Thoracic aorta (tissue), 2 donors: ENCODE data around the gene SLFN11. TPM values are rescaled to one million over a fixed set of nuclear protein-coding genes. Genes with fewer than 3 reads are reported as not detected.

Source experiments
- ATAC-seq: fragments of 150-250 bp; one replicate; pipeline ENCODE4 v1.8.0; 2017; ENCODE audit warnings: low read depth; ENCODE audit not compliant: insufficient number of reproducible peaks, low FRiP score
- DNase-seq: peaks from one replicate; pipeline ENCODE4 v3.0.0-alpha.2; 2020; ENCODE audit warnings: low spot score
- H3K27ac ChIP-seq, 2 donors: fragments of 200-600 bp; sonication (generic); 1 replicate in 1 of 2; 2 replicates in 1 of 2; pipeline ENCODE4 v1.5.1; 2016; ENCODE audit warnings: mild to moderate bottlenecking in 2 of 2, moderate library complexity in 2 of 2
- H3K27me3 ChIP-seq: fragments of 200-600 bp; sonication (generic); replicated peaks from 2 replicates; pipeline ENCODE4 v1.6.0; 2016; ENCODE audit warnings: mild to moderate bottlenecking; ENCODE audit not compliant: insufficient read depth
- H3K36me3 ChIP-seq: fragments of 200-600 bp; sonication (generic); one replicate; pipeline ENCODE4 v1.5.1; 2016
- H3K4me1 ChIP-seq, 2 donors: fragments of 200-600 bp; sonication (generic); 1 replicate in 1 of 2; 2 replicates in 1 of 2; pipeline versions ENCODE4 v1.5.1 to v1.6.0; 2016; ENCODE audit warnings: low read depth in 2 of 2, mild to moderate bottlenecking in 1 of 2; ENCODE audit not compliant: control insufficient read depth in 1 of 2
- H3K4me3 ChIP-seq: fragments of 200-600 bp; sonication (generic); 2 replicates; pipeline ENCODE4 v1.5.1; 2016; ENCODE audit warnings: mild to moderate bottlenecking
- H3K9me3 ChIP-seq: fragments of 200-600 bp; sonication (generic); 2 replicates; pipeline ENCODE4 v1.5.1; 2016
- total RNA-seq, 2 donors: library from RNA; depleted of rRNA; stranded (reverse); fragments of >200 nt; gene quantifications; one replicate each; pipeline versions ENCODE4 v1.1.0 to v1.2.3, GENCODE V29; 2016
- TF ChIP-seq, protein P1 (sequence below): fragments of 200-600 bp; sonication (generic); IDR thresholded peaks from one replicate; pipeline ENCODE4 v1.5.1; 2019; ENCODE audit warnings: antibody characterized with exemption

SLFN11 gene
- total RNA-seq, 2 donors from 2014 or later: 53.5 to 87.1 TPM

- H3K4me3 ChIP-seq: no peak overlapping the region
- peaks cover 13% of the 10 kb centered on the region for H3K36me3 ChIP-seq
- H3K9me3 ChIP-seq: no peaks in the 10 kb centered on the region
- TF ChIP-seq, protein P1, sequence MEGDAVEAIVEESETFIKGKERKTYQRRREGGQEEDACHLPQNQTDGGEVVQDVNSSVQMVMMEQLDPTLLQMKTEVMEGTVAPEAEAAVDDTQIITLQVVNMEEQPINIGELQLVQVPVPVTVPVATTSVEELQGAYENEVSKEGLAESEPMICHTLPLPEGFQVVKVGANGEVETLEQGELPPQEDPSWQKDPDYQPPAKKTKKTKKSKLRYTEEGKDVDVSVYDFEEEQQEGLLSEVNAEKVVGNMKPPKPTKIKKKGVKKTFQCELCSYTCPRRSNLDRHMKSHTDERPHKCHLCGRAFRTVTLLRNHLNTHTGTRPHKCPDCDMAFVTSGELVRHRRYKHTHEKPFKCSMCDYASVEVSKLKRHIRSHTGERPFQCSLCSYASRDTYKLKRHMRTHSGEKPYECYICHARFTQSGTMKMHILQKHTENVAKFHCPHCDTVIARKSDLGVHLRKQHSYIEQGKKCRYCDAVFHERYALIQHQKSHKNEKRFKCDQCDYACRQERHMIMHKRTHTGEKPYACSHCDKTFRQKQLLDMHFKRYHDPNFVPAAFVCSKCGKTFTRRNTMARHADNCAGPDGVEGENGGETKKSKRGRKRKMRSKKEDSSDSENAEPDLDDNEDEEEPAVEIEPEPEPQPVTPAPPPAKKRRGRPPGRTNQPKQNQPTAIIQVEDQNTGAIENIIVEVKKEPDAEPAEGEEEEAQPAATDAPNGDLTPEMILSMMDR: no peak
- DNase-seq (no peak), ATAC-seq (no peak)
- no peak overlapping the region for H3K27ac ChIP-seq
- no peaks in the 10 kb centered on the region for H3K4me1 ChIP-seq
- H3K27me3 ChIP-seq: no peaks in the 10 kb centered on the region
These were observed 21.1 kb downstream of the SLFN11 start for GRCh38 chr17:35352284-35352683.

DNA sequence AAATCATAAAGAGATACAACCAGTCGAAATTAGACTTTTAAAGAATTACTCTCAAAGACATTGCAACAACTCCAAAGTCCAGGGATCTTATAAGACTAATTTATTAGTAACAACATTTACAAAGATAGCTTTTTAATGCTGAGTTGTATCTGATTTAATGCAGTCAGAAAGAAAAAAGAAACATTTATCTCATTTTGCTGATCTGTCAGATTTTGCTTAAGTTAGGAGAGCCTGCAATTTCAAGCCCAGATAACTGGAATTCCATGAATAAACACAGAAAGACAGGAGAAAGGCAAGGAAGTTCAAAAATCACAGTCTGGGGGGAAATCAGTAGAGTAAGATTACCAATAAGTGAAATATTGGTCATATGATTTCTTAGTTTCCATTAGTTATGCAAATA lies 22.9 kb downstream of the SLFN11 start:
- H3K4me1 ChIP-seq: peaks cover 7 to 9% of the 10 kb centered on the region in 2 donors
- H3K27me3 ChIP-seq: no peaks in the 10 kb centered on the region
- no peak overlapping the region for H3K27ac ChIP-seq
- H3K36me3 ChIP-seq: peaks cover 9% of the 10 kb centered on the region
- H3K4me3 ChIP-seq: no peak overlapping the region
- no peak for DNase-seq
- TF ChIP-seq, protein P1: no peak
- ATAC-seq: no peak
- H3K9me3 ChIP-seq: no peaks in the 10 kb centered on the region

DNA sequence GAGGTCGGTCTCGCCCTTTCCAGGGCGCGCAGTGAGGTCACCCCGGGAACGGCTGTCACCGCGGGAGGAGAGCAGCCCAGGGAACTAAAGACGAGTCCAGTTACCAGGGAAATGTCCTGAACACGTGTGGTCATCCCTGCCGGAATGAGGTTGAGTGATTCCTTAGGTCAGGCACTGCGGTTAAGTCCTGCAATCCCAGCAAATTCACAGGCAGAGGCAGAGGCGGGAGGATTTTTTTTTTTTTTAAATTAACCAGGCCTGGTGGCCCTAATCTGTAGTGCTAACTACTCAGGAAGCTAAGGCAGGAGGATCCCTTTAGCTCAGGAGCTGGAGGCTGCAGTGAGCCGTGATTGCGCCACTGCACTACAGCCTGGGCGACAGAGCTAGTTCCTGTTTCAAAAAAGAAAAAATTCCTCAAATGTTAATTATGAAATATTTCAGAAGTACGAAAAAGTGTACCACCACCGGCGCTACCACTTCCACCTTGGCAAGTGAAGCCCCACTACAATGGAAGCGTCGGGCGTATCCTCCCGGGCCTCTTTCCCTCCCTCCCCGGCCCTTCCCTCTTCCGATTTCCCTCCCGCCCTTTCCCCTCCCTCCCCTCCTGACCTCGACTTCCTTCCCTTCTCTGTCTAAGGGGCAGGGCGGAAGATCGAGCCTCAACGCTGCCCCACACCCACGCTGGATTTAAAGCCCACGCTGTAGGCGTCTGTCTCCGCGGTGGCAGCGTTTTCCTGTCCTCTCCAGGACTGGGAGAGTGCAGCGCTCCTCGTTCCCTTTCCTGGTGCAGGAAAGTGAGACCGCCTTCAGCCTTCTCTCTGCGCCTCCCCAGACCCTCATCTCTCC lies 27.3 kb downstream of the SLFN11 start:
- H3K4me1 ChIP-seq: peaks cover 9 to 14% of the 10 kb centered on the region in 2 donors
- peaks cover 3% of the 10 kb centered on the region for H3K9me3 ChIP-seq
- no peaks in the 10 kb centered on the region for H3K36me3 ChIP-seq
- H3K27ac ChIP-seq: peak overlapping the region; percentile 57 to 70
- no peaks in the 10 kb centered on the region for H3K27me3 ChIP-seq
- DNase-seq (peak; percentile 12), ATAC-seq (no peak)
- TF ChIP-seq, protein P1: no peak
- H3K4me3 ChIP-seq: peak overlapping the region; percentile 83

GRCh38 chr17:35345445-35345925 lies 27.9 kb downstream of the SLFN11 start:
- Histone ChIP-seq H3K27me3 (no peaks in the 10 kb centered on the region), H3K4me1 (peaks cover 9 to 14% of the 10 kb centered on the region in 2 donors), H3K27ac (peak overlapping the region; percentile 57 to 70), H3K9me3 (peaks cover 4% of the 10 kb centered on the region), H3K36me3 (no peaks in the 10 kb centered on the region), H3K4me3 (peak overlapping the region; percentile 83)
- TF ChIP-seq, protein P1: no peak
- ATAC-seq (no peak), DNase-seq (no peak)

DNA sequence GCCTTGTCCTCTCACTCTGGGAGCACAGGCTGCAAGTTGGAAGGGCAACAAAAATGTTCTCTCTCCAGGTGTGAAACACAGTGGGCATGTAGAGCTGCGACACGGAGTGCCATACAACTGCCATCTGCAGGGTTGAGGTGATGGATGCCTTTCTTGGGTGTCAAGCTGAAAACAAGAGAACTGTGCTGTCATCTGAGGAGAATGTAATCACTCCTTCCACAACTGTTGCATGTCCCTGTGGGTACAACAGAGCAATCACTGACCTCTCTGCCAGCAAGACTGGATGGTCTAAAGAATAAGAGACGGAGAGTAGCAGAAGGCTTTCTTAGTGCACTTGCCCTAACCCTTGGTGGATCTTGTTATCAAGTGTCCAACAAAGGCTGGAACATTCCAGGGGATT lies 29.2 kb downstream of the SLFN11 start:
- Histone ChIP-seq H3K9me3 (peaks cover 4% of the 10 kb centered on the region), H3K27ac (no peak overlapping the region), H3K4me3 (no peak overlapping the region), H3K36me3 (no peaks in the 10 kb centered on the region), H3K27me3 (no peaks in the 10 kb centered on the region), H3K4me1 (peaks cover 9 to 14% of the 10 kb centered on the region in 2 donors)
- no peak for DNase-seq
- no peak for ATAC-seq
- TF ChIP-seq, protein P1: no peak
